Measurements from ENCODE around the gene ME3.

ME3 gene

DNA sequence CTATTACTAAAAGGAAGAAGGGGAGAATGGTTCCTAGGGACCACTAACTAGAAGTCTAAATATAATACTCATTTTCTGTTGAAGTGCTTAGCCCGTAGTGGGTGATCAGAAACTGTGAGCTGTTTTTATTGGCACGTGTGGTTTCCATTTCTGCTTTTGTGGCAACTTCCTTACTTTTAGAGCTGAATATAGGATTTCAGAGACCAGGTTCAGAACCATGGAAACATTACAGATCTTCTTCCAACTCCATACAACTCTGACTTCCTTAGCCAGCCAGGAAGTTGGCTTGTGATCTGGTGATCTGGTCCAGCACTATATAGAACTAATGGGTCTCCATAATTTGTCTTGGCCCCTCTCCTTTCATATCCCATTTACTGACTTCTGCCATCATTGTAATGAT lies 2.6 kb upstream of the ME3 start:
- no peak for DNase-seq (ENCODE audit: low spot score)
- Histone ChIP-seq H3K36me3 (replicated peaks in 1 of 2; ENCODE audit: control insufficient read depth in 2 of 2, insufficient read depth in 2 of 2, low read length in 2 of 2) (no peaks in the 10 kb centered on the region), H3K4me2 (ENCODE audit: insufficient read depth, low read length, poor library complexity, severe bottlenecking) (no peak overlapping the region), H2BK12ac (ENCODE audit: low read length) (no peak overlapping the region), H3K4me3 (ENCODE audit: low read length in 2 of 2) (no peak overlapping the region), H3K4me1 (ENCODE audit: control insufficient read depth in 2 of 2, insufficient read depth in 1 of 2, low read depth in 1 of 2, low read length in 2 of 2) (peaks cover 23 to 34% of the 10 kb centered on the region in 2 donors), H3K23ac (ENCODE audit: low read depth, low read length, poor library complexity) (no peak overlapping the region), H3K14ac (ENCODE audit: low read length) (no peak overlapping the region), H2BK120ac (ENCODE audit: low read depth, low read length) (no peak overlapping the region), H3K18ac (ENCODE audit: low read length) (no peak overlapping the region), H4K91ac (ENCODE audit: low read depth, low read length, poor library complexity) (no peak overlapping the region), H4K8ac (ENCODE audit: low read depth, low read length) (no peak overlapping the region), H3K9ac (ENCODE audit: low read depth, low read length, poor library complexity) (no peak overlapping the region), H3K27ac (replicated peaks; ENCODE audit: low read length) (no peak overlapping the region), H3K79me1 (ENCODE audit: low read depth, low read length) (peaks cover 3% of the 10 kb centered on the region), H2AFZ (ENCODE audit: low read length) (no peak overlapping the region), H2BK15ac (ENCODE audit: low read length) (no peak overlapping the region), H2BK5ac (ENCODE audit: low read length) (no peak overlapping the region), H2AK5ac (ENCODE audit: low read depth, low read length) (no peak overlapping the region), H3K27me3 (ENCODE audit: control insufficient read depth in 3 of 3, insufficient read depth in 3 of 3, low read depth in 1 of 3, low read length in 3 of 3) (no peaks in the 10 kb centered on the region), H3K9me3 (replicated peaks in 1 of 2; ENCODE audit: control insufficient read depth in 2 of 2, insufficient read depth in 1 of 2, low read depth in 1 of 2, low read length in 2 of 2) (peaks cover 0 to 13% of the 10 kb centered on the region in 2 donors), H3K4ac (ENCODE audit: low read length) (no peak overlapping the region)
- no CpG with 5 or more reads among the region's 2 CpGs for WGBS, 2 donors (ENCODE audit: extremely low coverage in 2 of 2, insufficient read length in 2 of 2, insufficient replicate concordance in 1 of 2)

DNA sequence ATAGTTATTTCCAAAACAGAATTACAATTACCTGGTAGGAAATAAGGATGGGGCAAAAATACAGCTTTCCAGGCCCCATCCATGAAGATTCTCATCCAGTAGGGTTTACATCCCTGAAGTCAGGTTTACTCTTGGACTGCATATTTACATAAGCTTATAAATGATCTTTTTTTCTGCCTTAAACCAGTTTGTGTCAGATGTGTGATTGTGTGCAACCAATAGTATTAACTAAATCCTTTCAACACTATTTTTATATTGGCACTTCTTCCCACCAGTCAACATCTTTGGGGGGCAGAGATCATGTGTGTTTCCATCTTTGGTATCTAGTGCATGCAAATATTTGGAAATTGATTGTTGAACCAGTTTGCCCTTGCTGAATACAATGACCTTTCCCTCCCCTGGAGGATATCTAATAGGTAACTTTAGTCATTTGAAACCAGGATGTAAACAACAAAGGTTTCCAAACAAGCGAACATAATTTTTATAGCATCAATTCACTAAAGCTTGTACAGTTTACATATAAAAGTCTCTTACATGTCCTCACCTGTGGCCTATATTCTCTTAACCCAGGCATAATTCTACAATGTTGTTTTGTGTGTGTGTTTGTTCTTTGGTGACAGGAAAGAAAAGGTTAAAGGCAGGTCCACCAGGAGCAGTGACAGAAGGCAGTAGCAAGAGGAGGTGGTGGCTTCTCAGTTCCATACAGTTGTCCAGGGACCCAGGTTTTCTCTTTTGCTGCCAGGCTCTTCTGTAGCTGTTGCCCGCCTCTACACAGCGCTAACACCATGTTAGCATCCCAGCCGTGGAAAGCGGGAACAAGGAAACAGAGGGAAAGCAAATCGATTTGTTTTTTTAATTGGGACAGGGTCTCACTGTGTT lies 1.7 kb upstream of the ME3 start:
- Histone ChIP-seq H3K18ac (ENCODE audit: low read length) (peak overlapping the region; percentile 58), H3K79me1 (ENCODE audit: low read depth, low read length) (peaks cover 3% of the 10 kb centered on the region), H4K91ac (ENCODE audit: low read depth, low read length, poor library complexity) (no peak overlapping the region), H3K27me3 (ENCODE audit: control insufficient read depth in 3 of 3, insufficient read depth in 3 of 3, low read depth in 1 of 3, low read length in 3 of 3) (no peaks in the 10 kb centered on the region), H2AK5ac (ENCODE audit: low read depth, low read length) (no peak overlapping the region), H3K9me3 (replicated peaks in 1 of 2; ENCODE audit: control insufficient read depth in 2 of 2, insufficient read depth in 1 of 2, low read depth in 1 of 2, low read length in 2 of 2) (peaks cover 0 to 13% of the 10 kb centered on the region in 2 donors), H2BK120ac (ENCODE audit: low read depth, low read length) (peak overlapping the region; percentile 53), H4K8ac (ENCODE audit: low read depth, low read length) (no peak overlapping the region), H3K4me1 (ENCODE audit: control insufficient read depth in 2 of 2, insufficient read depth in 1 of 2, low read depth in 1 of 2, low read length in 2 of 2) (peaks cover 23 to 31% of the 10 kb centered on the region in 2 donors), H3K27ac (replicated peaks; ENCODE audit: low read length) (peak overlapping the region; percentile 7), H3K4me3 (ENCODE audit: low read length in 2 of 2) (no peak overlapping the region), H3K23ac (ENCODE audit: low read depth, low read length, poor library complexity) (no peak overlapping the region), H3K14ac (ENCODE audit: low read length) (no peak overlapping the region), H2BK5ac (ENCODE audit: low read length) (no peak overlapping the region), H2AFZ (ENCODE audit: low read length) (no peak overlapping the region), H2BK12ac (ENCODE audit: low read length) (no peak overlapping the region), H3K36me3 (replicated peaks in 1 of 2; ENCODE audit: control insufficient read depth in 2 of 2, insufficient read depth in 2 of 2, low read length in 2 of 2) (no peaks in the 10 kb centered on the region), H2BK15ac (ENCODE audit: low read length) (no peak overlapping the region), H3K4me2 (ENCODE audit: insufficient read depth, low read length, poor library complexity, severe bottlenecking) (no peak overlapping the region), H3K4ac (ENCODE audit: low read length) (peak overlapping the region; percentile 13), H3K9ac (ENCODE audit: low read depth, low read length, poor library complexity) (no peak overlapping the region)
- DNase-seq (ENCODE audit: low spot score) = no peak
- WGBS, 2 donors (ENCODE audit: extremely low coverage in 2 of 2, insufficient read length in 2 of 2, insufficient replicate concordance in 1 of 2) = no CpG with 5 or more reads among the region's 6 CpGs

GRCh38 chr11:86673055-86673843 lies 833 bp upstream of the ME3 start:
- no CpG with 5 or more reads among the region's 8 CpGs for WGBS, 2 donors (ENCODE audit: extremely low coverage in 2 of 2, insufficient read length in 2 of 2, insufficient replicate concordance in 1 of 2)
- Histone ChIP-seq H3K18ac (ENCODE audit: low read length) (peak overlapping the region; percentile 69), H3K27ac (replicated peaks; ENCODE audit: low read length) (no peak overlapping the region), H2BK120ac (ENCODE audit: low read depth, low read length) (no peak overlapping the region), H3K23ac (ENCODE audit: low read depth, low read length, poor library complexity) (no peak overlapping the region), H2BK15ac (ENCODE audit: low read length) (no peak overlapping the region), H2BK12ac (ENCODE audit: low read length) (peak overlapping the region; percentile 59), H3K9me3 (replicated peaks in 1 of 2; ENCODE audit: control insufficient read depth in 2 of 2, insufficient read depth in 1 of 2, low read depth in 1 of 2, low read length in 2 of 2) (peaks cover 0 to 13% of the 10 kb centered on the region in 2 donors), H3K79me1 (ENCODE audit: low read depth, low read length) (peaks cover 3% of the 10 kb centered on the region), H3K9ac (ENCODE audit: low read depth, low read length, poor library complexity) (no peak overlapping the region), H3K4ac (ENCODE audit: low read length) (no peak overlapping the region), H3K4me2 (ENCODE audit: insufficient read depth, low read length, poor library complexity, severe bottlenecking) (no peak overlapping the region), H3K4me1 (ENCODE audit: control insufficient read depth in 2 of 2, insufficient read depth in 1 of 2, low read depth in 1 of 2, low read length in 2 of 2) (peaks cover 23 to 31% of the 10 kb centered on the region in 2 donors), H2AK5ac (ENCODE audit: low read depth, low read length) (no peak overlapping the region), H3K14ac (ENCODE audit: low read length) (no peak overlapping the region), H3K4me3 (ENCODE audit: low read length in 2 of 2) (no peak overlapping the region), H4K8ac (ENCODE audit: low read depth, low read length) (no peak overlapping the region), H3K36me3 (replicated peaks in 1 of 2; ENCODE audit: control insufficient read depth in 2 of 2, insufficient read depth in 2 of 2, low read length in 2 of 2) (peaks cover 0 to 3% of the 10 kb centered on the region in 2 donors), H3K27me3 (ENCODE audit: control insufficient read depth in 3 of 3, insufficient read depth in 3 of 3, low read depth in 1 of 3, low read length in 3 of 3) (no peaks in the 10 kb centered on the region), H2AFZ (ENCODE audit: low read length) (no peak overlapping the region), H2BK5ac (ENCODE audit: low read length) (no peak overlapping the region), H4K91ac (ENCODE audit: low read depth, low read length, poor library complexity) (no peak overlapping the region)
- DNase-seq (ENCODE audit: low spot score) = no peak

GRCh38 chr11:86671531-86672006 lies 847 bp downstream of the ME3 start:
- peak overlapping the region; percentile 79 for H2BK15ac ChIP-seq (ENCODE audit: low read length)
- peak overlapping the region; percentile 99 for H2BK5ac ChIP-seq (ENCODE audit: low read length)
- H3K36me3 ChIP-seq (replicated peaks in 1 of 2; ENCODE audit: control insufficient read depth in 2 of 2, insufficient read depth in 2 of 2, low read length in 2 of 2) = peaks cover 0 to 5% of the 10 kb centered on the region in 2 donors
- H3K27ac ChIP-seq (replicated peaks; ENCODE audit: low read length) = peak overlapping the region; percentile 85
- H3K4me2 ChIP-seq (ENCODE audit: insufficient read depth, low read length, poor library complexity, severe bottlenecking) = peak overlapping the region; percentile 69
- H2BK12ac ChIP-seq (ENCODE audit: low read length) = peak overlapping the region; percentile 91
- peak overlapping the region; percentile 94 for H3K9ac ChIP-seq (ENCODE audit: low read depth, low read length, poor library complexity)
- peaks cover 0 to 13% of the 10 kb centered on the region in 2 donors for H3K9me3 ChIP-seq (replicated peaks in 1 of 2; ENCODE audit: control insufficient read depth in 2 of 2, insufficient read depth in 1 of 2, low read depth in 1 of 2, low read length in 2 of 2)
- peak overlapping the region in 1 of 2 donors; percentile 83 for H3K4me3 ChIP-seq (ENCODE audit: low read length in 2 of 2)
- H2BK120ac ChIP-seq (ENCODE audit: low read depth, low read length) = peak overlapping the region; percentile 100
- peak overlapping the region; percentile 33 for H4K8ac ChIP-seq (ENCODE audit: low read depth, low read length)
- no peaks in the 10 kb centered on the region for H3K27me3 ChIP-seq (ENCODE audit: control insufficient read depth in 3 of 3, insufficient read depth in 3 of 3, low read depth in 1 of 3, low read length in 3 of 3)
- WGBS, 2 donors (ENCODE audit: extremely low coverage in 2 of 2, insufficient read length in 2 of 2, insufficient replicate concordance in 1 of 2) = no CpG with 5 or more reads among the region's 33 CpGs
- no peak for DNase-seq (ENCODE audit: low spot score)
- H3K23ac ChIP-seq (ENCODE audit: low read depth, low read length, poor library complexity) = peak overlapping the region; percentile 58
- H3K18ac ChIP-seq (ENCODE audit: low read length) = peak overlapping the region; percentile 99
- H3K14ac ChIP-seq (ENCODE audit: low read length) = peak overlapping the region; percentile 33
- H2AK5ac ChIP-seq (ENCODE audit: low read depth, low read length) = peak overlapping the region; percentile 97
- peak overlapping the region; percentile 100 for H4K91ac ChIP-seq (ENCODE audit: low read depth, low read length, poor library complexity)
- H3K4me1 ChIP-seq (ENCODE audit: control insufficient read depth in 2 of 2, insufficient read depth in 1 of 2, low read depth in 1 of 2, low read length in 2 of 2) = peaks cover 6 to 23% of the 10 kb centered on the region in 2 donors
- peak overlapping the region; percentile 87 for H3K4ac ChIP-seq (ENCODE audit: low read length)
- peaks cover 5% of the 10 kb centered on the region for H3K79me1 ChIP-seq (ENCODE audit: low read depth, low read length)
- no peak overlapping the region for H2AFZ ChIP-seq (ENCODE audit: low read length)

Data from neuronal stem cell (in vitro differentiated cells).